Measurements from ENCODE around the gene SCAMP1.
"Not testable (repeated sequence)": the region's sequence is repeated elsewhere in the genome, so short reads cannot be mapped to it uniquely, and the experiment has no call there.

SCAMP1 gene

GRCh38 chr5:78362220-78362619, 1.8 kb downstream of the SCAMP1 start:
- DNase-seq = no peak

GRCh38 chr5:78364005-78364404, 3.6 kb downstream of the SCAMP1 start:
- DNase-seq = no peak

DNA sequence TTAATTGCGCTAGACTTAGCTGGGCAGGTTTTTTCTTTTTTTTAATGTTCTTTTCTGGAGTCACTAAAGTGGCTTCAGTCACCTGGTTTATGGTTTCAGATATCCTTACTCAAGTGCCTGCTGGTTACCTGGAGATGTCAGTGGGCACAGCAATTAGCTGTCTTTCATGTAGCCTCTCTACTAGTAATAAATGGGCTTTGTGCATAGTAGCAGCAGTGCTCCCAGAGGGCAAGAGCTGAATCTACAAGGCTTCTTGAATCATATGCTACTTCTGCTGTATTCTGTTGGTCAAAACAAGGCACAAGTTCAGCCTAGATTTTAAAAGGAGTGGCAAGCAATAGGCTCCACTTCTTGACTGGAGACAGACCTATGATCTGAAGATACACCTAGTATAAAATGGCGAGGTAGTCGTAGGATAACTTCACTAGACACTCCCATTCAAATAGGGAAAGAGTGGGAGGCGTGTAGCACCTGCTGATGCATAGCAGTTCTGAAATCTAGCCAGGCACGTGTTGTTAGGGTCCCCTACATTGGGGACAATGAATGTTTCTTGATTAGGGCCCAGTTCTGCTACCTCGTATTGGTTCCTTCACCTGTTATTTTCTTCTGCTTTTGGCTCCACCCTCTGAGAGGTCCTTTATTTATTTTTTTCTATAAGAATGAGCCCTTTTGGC, 7.0 kb downstream of the SCAMP1 start:
- DNase-seq = no peak

- no peak for DNase-seq
Observed at GRCh38 chr5:78369680-78370079, 9.3 kb downstream of the SCAMP1 start.

- DNase-seq = no peak
Observed at GRCh38 chr5:78373231-78373630, 12.8 kb downstream of the SCAMP1 start.

DNA sequence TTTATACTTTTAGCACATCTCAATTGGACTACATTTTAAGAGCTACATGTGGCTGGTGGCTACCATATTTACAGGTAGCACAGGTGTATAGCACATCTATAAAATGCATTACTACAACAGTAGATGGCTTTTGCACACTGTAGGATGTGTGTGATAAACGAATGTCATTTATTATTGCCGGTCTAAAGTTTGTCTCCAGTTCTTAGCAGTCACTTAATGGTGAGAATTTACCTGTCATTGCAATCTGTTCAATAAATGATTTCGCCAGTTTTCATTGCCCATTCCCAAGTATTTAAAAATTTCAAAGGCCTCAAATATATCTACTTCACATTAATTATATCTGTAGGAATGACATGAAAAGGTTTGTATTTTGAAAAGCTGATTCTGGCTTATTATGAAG, 15.9 kb downstream of the SCAMP1 start:
- DNase-seq = no peak

- no peak for DNase-seq
Observed at GRCh38 chr5:78377056-78377717, 16.8 kb downstream of the SCAMP1 start.

GRCh38 chr5:78377718-78378105, 17.3 kb downstream of the SCAMP1 start:
- DNase-seq = no peak

DNA sequence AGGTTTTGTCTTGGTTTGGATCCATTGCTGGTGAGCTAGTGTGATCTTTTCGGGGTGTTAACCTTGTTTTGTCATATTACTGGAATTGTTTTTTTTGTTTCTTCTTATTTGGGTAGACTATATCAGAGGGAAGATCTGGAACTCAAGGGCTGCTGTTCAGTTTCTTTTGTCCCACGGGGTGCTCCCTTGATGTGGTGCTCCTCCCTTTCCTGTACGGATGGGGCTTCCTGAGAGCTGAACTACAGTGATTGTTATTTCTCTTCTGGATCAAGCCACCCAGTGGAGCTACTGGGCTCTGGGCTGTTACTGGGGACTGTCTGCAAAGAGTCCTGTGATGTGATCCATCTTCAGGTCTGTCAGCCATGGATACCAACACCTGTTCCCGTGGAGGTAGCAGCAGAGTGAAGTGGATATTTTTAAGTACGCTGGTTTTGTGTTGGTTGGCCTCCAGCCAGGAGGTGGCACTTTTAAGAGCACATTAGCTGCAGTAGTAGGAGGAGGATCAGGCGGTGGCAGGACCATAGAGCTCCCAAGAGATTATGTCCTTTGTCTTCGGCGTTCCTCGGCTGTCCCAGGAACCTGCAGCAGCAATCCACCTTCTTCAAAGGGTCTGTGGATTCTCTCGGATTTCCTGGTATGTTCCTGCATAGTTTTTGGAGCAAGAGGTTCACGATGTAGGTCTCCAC, 27.2 kb downstream of the SCAMP1 start:
- no peak for DNase-seq

DNA sequence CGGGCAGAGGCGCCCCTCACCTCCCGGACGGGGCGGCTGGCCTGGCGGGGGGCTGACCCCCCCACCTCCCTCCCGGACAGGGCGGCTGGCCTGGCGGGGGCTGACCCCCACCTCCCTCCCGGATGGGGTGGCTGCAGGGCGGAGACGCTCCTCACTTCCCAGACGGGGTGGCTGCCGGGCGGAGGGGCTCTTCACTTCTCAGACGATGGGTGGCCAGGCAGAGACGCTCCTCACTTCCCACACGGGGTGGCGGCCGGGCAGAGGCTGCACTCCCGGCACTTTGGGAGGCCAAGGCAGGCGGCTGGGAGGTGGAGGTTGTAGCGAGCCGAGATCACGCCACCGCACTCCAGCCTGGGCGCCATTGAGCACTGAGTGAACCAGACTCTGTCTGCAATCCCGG, 30.9 kb downstream of the SCAMP1 start:
- DNase-seq = not testable (repeated sequence)

DNA sequence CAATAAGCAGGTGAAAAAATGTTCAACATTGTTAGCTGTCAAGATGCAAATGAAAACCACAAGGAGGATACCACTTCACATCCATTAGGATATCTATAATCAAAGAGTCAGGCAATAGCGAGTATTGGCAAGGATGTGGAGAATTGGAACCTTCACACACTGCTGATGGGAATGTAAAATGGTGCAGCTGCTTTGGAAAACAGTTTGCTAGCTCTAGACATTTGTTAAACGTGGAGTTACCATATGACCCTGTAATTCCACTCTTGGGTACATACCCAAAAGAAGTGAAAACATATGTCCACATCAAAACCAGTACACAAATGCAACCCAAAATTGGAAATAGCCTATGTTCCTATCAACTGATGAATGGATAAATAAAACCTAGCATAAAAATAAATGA, 37.4 kb downstream of the SCAMP1 start:
- DNase-seq = no peak

DNA sequence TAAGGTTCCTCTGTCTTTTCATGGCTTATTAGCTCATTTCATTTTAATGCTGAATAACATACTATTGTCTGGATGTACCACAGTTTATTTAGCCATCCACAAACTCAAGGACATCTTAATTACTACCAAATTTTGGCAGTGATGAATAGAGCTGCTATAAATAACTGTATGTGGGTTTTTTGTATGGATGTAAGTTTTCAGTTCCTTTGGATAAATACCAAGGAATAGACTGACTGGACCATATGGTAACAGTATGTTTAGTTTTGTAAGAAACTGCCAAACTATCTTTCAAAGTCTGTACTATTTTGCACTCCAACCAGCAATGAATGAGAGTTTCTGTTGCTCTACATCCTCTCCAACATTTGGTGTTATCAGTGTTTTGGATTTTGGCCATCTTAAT, 38.7 kb downstream of the SCAMP1 start:
- DNase-seq = no peak

DNA sequence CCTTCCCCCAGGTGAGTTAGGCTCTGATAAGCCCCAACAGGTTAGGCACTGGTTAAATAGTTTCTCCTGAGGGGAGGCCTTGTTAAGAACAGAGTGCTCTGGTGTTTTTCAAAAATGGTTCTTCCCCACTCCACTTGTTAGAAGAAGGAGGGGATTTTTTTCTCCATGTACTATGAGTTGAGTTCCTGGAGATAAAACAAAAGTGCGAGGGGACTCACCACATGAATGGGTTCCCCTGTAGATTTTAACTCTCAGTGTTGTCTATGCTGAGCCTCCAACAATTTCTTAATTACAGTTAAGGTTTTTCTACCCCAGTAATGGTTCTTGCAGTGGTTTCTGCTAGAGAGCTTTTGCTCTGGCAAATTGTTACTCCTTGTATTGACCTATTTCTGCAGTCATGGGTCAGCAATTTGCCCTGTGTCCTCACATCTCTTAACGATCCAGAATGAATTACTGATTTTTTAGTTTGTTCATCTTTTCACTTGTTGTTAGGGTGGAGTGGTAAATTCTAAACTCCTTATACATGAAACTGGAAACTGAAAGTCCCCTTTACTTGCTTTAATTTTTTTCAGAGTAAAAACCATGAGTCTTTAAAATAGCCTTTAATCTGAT, 44.4 kb downstream of the SCAMP1 start:
- no peak for DNase-seq

- no peak for DNase-seq
Observed at GRCh38 chr5:78405829-78406750, 45.7 kb downstream of the SCAMP1 start.

GRCh38 chr5:78407458-78407857, 47.0 kb downstream of the SCAMP1 start:
- no peak for DNase-seq

- no peak for DNase-seq
Observed at GRCh38 chr5:78411586-78411985, 51.2 kb downstream of the SCAMP1 start.

- DNase-seq = no peak
Observed at GRCh38 chr5:78416677-78417425, 56.4 kb downstream of the SCAMP1 start.

- no peak for DNase-seq
Observed at GRCh38 chr5:78419396-78419795, 59.0 kb downstream of the SCAMP1 start.

DNA sequence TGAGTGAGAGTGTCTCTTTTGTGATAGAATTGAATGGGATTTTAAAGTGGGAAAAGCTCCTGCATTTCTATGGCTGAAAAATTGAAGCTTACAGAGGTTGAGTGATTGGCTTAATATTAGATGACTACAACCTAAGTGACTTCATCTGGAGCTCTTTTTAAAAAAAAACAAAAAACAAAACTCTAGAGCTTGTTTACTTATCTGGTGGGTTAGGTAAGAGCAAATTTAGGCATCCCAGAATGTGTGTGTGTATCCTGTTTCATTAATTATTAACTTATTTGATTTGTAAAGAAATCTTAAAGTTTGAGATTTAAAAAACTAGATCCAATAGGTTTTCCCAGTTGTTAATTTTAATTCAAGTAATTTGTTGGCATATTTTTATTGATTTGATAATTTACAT, 60.1 kb downstream of the SCAMP1 start:
- no peak for DNase-seq

DNA sequence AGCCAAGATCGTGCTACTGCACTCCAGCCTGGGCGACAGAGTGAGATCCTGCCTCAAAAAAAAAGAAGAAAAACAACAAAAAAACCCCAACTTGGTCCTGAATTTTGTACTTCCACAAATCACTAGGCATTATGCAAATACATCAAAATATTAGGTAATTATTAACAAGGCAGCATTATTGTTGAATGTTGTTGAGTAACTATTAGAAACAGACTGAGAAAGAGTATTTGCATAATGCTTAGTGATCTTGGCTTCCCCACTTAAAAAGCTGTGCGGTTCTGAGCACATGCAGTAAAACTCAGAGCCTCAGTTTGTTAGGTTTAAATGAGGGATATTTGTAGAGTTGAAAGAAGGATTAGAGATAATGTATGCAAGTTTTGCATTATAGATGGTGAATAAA, 64.2 kb downstream of the SCAMP1 start:
- no peak for DNase-seq

GRCh38 chr5:78429332-78429980, 69.0 kb downstream of the SCAMP1 start:
- no peak for DNase-seq
